Measurements from ENCODE around the gene PSMD11.
A peak's percentile ranks its signal among the peaks of the same experiment; 100 is the strongest.

The PSMD11 gene

DNA sequence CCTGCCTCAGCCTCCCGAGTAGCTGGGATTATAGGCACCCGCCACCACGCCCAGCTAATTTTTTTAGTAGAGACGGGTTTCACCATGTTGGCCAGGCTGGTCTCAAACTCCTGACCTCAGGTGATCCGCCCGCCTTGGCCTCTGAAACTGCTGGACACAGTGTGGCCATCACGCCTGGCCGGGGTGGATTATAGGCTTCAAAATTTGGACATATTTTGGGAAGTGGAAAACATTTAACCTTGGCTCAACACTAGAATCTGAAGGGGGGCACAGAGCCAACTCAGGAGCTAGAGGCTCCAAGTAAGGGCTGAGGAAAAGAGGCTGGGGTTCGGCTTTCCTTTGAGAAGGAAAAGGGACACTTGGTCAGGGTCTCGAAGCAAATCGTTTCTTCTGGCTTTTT lies 40.3 kb downstream of the PSMD11 start:
- H3F3A ChIP-seq (ENCODE audit: insufficient read depth): peaks cover 19% of the 10 kb centered on the region
- 0 out of 2 replicates have a peak, but pooled peaks cover 7% of the 10 kb centered on the region for H3K36me3 ChIP-seq (ENCODE audit: low read length)
- H2AFZ ChIP-seq (ENCODE audit: low read depth, low read length, severe bottlenecking): no peak overlapping the region
- H4K20me1 ChIP-seq (ENCODE audit: low read depth, low read length): no peaks in the 10 kb centered on the region
- no peak overlapping the region for H3K4me2 ChIP-seq (ENCODE audit: low read depth, low read length, poor library complexity, severe bottlenecking)
- no peaks in the 10 kb centered on the region for H3K9me2 ChIP-seq (replicated peaks; ENCODE audit: insufficient read depth, low read length)
- no peak for TF ChIP-seq EZH2phosphoT487 (conservative IDR thresholded peaks at IDR 0.05; ENCODE audit: low read length)
- TF ChIP-seq, protein P1, sequence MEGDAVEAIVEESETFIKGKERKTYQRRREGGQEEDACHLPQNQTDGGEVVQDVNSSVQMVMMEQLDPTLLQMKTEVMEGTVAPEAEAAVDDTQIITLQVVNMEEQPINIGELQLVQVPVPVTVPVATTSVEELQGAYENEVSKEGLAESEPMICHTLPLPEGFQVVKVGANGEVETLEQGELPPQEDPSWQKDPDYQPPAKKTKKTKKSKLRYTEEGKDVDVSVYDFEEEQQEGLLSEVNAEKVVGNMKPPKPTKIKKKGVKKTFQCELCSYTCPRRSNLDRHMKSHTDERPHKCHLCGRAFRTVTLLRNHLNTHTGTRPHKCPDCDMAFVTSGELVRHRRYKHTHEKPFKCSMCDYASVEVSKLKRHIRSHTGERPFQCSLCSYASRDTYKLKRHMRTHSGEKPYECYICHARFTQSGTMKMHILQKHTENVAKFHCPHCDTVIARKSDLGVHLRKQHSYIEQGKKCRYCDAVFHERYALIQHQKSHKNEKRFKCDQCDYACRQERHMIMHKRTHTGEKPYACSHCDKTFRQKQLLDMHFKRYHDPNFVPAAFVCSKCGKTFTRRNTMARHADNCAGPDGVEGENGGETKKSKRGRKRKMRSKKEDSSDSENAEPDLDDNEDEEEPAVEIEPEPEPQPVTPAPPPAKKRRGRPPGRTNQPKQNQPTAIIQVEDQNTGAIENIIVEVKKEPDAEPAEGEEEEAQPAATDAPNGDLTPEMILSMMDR (IDR thresholded peaks at IDR 0.05; ENCODE audit: insufficient read depth, low read length, poor library complexity, severe bottlenecking): no peak
- H3K9me3 ChIP-seq (ENCODE audit: insufficient read depth, low read length): no peaks in the 10 kb centered on the region
- no peak overlapping the region for H3K4me3 ChIP-seq (ENCODE audit: insufficient read depth, low read length, poor library complexity, severe bottlenecking)
- H3K27me3 ChIP-seq (ENCODE audit: low read length): no peaks in the 10 kb centered on the region
- H3K9ac ChIP-seq (ENCODE audit: low read length): no peak overlapping the region
- H3K79me2 ChIP-seq (ENCODE audit: insufficient read depth, low read length): no peaks in the 10 kb centered on the region
- no peak overlapping the region for H3K27ac ChIP-seq (ENCODE audit: low read depth, low read length)

DNA sequence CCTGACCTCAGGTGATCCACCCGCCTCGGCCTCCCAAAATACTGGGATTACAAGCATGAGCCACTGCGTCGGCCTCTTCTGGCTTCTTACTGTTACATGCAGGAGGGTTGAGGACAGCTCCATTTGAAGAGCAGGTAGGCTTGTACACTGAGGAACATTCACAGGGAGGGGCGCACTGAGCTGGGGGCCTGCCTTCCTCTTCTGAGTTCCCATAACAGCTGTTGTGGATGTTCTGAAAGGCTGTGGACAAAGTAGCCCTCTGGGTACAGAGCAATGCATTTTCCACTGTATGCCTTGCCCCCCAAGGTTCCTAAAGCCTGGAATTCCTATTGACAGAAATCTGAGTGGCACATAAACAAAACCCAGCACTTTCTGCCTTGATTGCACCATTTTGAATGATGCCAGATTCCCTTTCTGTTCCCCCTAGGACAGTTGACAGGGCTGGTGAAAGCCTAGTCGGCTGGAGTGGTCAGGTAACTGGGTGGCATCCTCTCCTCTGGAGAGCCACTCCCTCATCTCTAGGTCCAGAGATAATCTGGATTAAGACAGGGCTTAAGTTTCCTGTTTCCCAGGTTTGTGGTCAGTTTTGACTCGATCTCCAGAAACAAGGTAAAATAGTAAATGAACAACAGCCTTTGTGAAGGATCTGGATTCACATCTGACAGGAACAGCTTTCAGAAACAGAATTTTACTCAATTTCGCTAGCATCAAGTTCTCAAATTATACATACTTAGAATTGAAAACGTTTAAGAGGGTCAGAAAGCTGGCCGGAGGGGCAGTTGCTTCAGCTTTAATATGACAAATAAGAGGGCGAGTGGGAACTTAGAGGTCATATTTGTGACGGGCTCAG lies 41.2 kb downstream of the PSMD11 start:
- no peak overlapping the region for H3K4me2 ChIP-seq (ENCODE audit: low read depth, low read length, poor library complexity, severe bottlenecking)

DNA sequence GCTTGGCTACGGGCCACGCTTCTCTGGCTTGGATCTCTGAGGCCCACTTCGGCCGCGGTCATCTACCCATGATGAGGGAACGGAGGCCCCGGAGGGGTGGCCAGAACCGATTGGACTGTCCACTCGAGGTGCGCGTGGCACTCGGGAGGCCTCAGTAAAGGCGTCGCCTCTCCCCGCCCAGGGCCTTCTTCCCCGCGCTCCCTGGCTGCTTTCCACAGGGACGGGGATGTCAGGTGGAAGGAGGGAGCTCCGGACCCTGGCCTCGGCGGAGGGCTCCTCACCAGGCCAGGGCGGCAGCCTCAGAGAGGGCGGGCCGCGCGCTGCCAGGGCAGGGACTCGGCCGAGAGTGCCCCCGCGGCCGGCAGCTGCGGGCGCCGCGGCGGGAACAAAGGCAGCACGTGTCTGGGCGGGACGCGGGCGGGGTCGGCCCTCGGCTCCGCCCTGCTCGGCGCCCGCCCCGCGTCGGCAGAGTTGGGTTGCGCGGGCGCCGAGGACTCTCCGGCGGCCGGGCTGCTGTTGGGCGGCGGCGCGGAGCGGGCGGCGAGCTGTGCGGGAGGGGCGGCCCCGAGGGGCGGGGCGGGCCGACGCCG lies 41.9 kb downstream of the PSMD11 start:
- no peaks in the 10 kb centered on the region for H3K9me3 ChIP-seq (ENCODE audit: insufficient read depth, low read length)
- no peaks in the 10 kb centered on the region for H4K20me1 ChIP-seq (ENCODE audit: low read depth, low read length)
- no peak for TF ChIP-seq EZH2phosphoT487 (conservative IDR thresholded peaks at IDR 0.05; ENCODE audit: low read length)
- TF ChIP-seq, protein P1 (IDR thresholded peaks at IDR 0.05; ENCODE audit: insufficient read depth, low read length, poor library complexity, severe bottlenecking): no peak
- peak overlapping the region; percentile 43 for H3K4me2 ChIP-seq (ENCODE audit: low read depth, low read length, poor library complexity, severe bottlenecking)
- H2AFZ ChIP-seq (ENCODE audit: low read depth, low read length, severe bottlenecking): peak overlapping the region; percentile 51
- peak overlapping the region; percentile 53 for H3K4me3 ChIP-seq (ENCODE audit: insufficient read depth, low read length, poor library complexity, severe bottlenecking)
- H3K9me2 ChIP-seq (replicated peaks; ENCODE audit: insufficient read depth, low read length): no peaks in the 10 kb centered on the region
- peak overlapping the region; percentile 40; the same call in 1 of the 2 replicates for H3K9ac ChIP-seq (ENCODE audit: low read length)
- 0 out of 2 replicates have a peak, but pooled peaks cover 4% of the 10 kb centered on the region for H3K36me3 ChIP-seq (ENCODE audit: low read length)
- H3K27ac ChIP-seq (ENCODE audit: low read depth, low read length): peak overlapping the region; percentile 38; the same call in 1 of the 2 replicates
- no peaks in the 10 kb centered on the region for H3K79me2 ChIP-seq (ENCODE audit: insufficient read depth, low read length)
- peaks cover 22% of the 10 kb centered on the region for H3F3A ChIP-seq (ENCODE audit: insufficient read depth)
- no peaks in the 10 kb centered on the region for H3K27me3 ChIP-seq (ENCODE audit: low read length)

More for the DNA sequence above, 41.2 kb downstream of the PSMD11 start:
- Histone ChIP-seq H3K36me3 (ENCODE audit: low read length) (0 out of 2 replicates have a peak, but pooled peaks cover 4% of the 10 kb centered on the region), H3K27ac (ENCODE audit: low read depth, low read length) (no peak overlapping the region), H3K4me3 (ENCODE audit: insufficient read depth, low read length, poor library complexity, severe bottlenecking) (no peak overlapping the region), H3K9me3 (ENCODE audit: insufficient read depth, low read length) (no peaks in the 10 kb centered on the region), H3K9ac (ENCODE audit: low read length) (peak overlapping the region; percentile 40; the same call in 1 of the 2 replicates), H4K20me1 (ENCODE audit: low read depth, low read length) (no peaks in the 10 kb centered on the region), H3K79me2 (ENCODE audit: insufficient read depth, low read length) (no peaks in the 10 kb centered on the region), H3F3A (ENCODE audit: insufficient read depth) (peaks cover 20% of the 10 kb centered on the region), H3K9me2 (replicated peaks; ENCODE audit: insufficient read depth, low read length) (no peaks in the 10 kb centered on the region), H2AFZ (ENCODE audit: low read depth, low read length, severe bottlenecking) (peak overlapping the region; percentile 51), H3K27me3 (ENCODE audit: low read length) (no peaks in the 10 kb centered on the region)
- TF ChIP-seq, protein P1 (IDR thresholded peaks at IDR 0.05; ENCODE audit: insufficient read depth, low read length, poor library complexity, severe bottlenecking): no peak
- TF ChIP-seq EZH2phosphoT487 (conservative IDR thresholded peaks at IDR 0.05; ENCODE audit: low read length): no peak
